Thymus (tissue), 11 donors: ENCODE measurements around the gene KLHL28. TPM values are rescaled to one million over a fixed set of nuclear protein-coding genes. Genes with fewer than 3 reads are reported as not detected.

ENCODE experiments used
- DNase-seq, 9 donors: peaks; one replicate each; pipeline ENCODE4 v3.0.0-alpha.2; 2013; ENCODE audit warnings: low spot score in 9 of 9, low read depth in 6 of 9, missing footprints in 1 of 9
- H3K27ac ChIP-seq, 2 donors: one replicate each; pipeline ENCODE4 v1.5.1; 2013; ENCODE audit warnings: control low read depth in 1 of 2, low read depth in 1 of 2, low read length in 1 of 2, mild to moderate bottlenecking in 1 of 2, moderate library complexity in 1 of 2
- H3K27me3 ChIP-seq, 2 donors: one replicate each; pipeline ENCODE4 v1.5.1; 2013; ENCODE audit warnings: low read length in 1 of 2; ENCODE audit not compliant: control insufficient read depth in 2 of 2, insufficient read depth in 1 of 2
- H3K36me3 ChIP-seq, 2 donors: one replicate each; pipeline ENCODE4 v1.5.1; 2013; ENCODE audit warnings: low read length in 1 of 2, mild to moderate bottlenecking in 1 of 2, moderate library complexity in 1 of 2; ENCODE audit not compliant: control insufficient read depth in 2 of 2, insufficient read depth in 2 of 2
- H3K4me1 ChIP-seq, 2 donors: one replicate each; pipeline ENCODE4 v1.5.1; 2013; ENCODE audit warnings: low read length in 2 of 2; ENCODE audit not compliant: control insufficient read depth in 2 of 2, insufficient read depth in 2 of 2
- H3K4me3 ChIP-seq, 2 donors: one replicate each; pipeline ENCODE4 v1.5.1; 2013; ENCODE audit warnings: low read length in 2 of 2, control low read depth in 1 of 2, mild to moderate bottlenecking in 1 of 2
- H3K9me3 ChIP-seq, 2 donors: one replicate each; pipeline ENCODE4 v1.5.1; 2013; ENCODE audit warnings: low read length in 1 of 2, mild to moderate bottlenecking in 1 of 2; ENCODE audit not compliant: control insufficient read depth in 2 of 2, insufficient read depth in 1 of 2
- WGBS: extraction: QIAGEN DNeasy Blood & Tissue Kit; methylation state at CpG from one replicate; pipeline ENCODE4 v1.1.7; 2013; 5-methylcytosine and 5-hydroxymethylcytosine counted together
- polyA plus RNA-seq: library from polyadenylated mRNA; stranded (reverse); fragments of 200-250 nt; gene quantifications from one replicate; pipeline ENCODE4 v1.2.3, GENCODE V29; 2013
- total RNA-seq: library from RNA; stranded (reverse); fragments of 120-200 nt; gene quantifications from one replicate; pipeline ENCODE4 v1.2.4, GENCODE V29; 2013
- donor health status: healthy.

KLHL28 gene
- total and polyA plus RNA-seq, 2 donors = 6.0 to 13.7 TPM

- H3K4me3 ChIP-seq = no peak overlapping the region
- H3K27ac ChIP-seq = no peak overlapping the region
- H3K27me3 ChIP-seq = no peaks in the 10 kb centered on the region
- H3K4me1 ChIP-seq = no peaks in the 10 kb centered on the region
- DNase-seq = no peak
- no peaks in the 10 kb centered on the region for H3K36me3 ChIP-seq
- 87% methylated on average over 3 of the region's 3 CpGs for WGBS
- H3K9me3 ChIP-seq = no peaks in the 10 kb centered on the region
Observed at GRCh38 chr14:44981198-44981597, 19.5 kb upstream of the KLHL28 start.

GRCh38 chr14:44979740-44980356, 18.1 kb upstream of the KLHL28 start:
- Histone ChIP-seq H3K9me3 (no peaks in the 10 kb centered on the region), H3K27ac (no peak overlapping the region), H3K27me3 (no peaks in the 10 kb centered on the region), H3K4me3 (no peak overlapping the region), H3K36me3 (no peaks in the 10 kb centered on the region), H3K4me1 (no peaks in the 10 kb centered on the region)
- no peak for DNase-seq

GRCh38 chr14:44979273-44979672, 17.5 kb upstream of the KLHL28 start:
- WGBS = 97% methylated on average over 2 of the region's 2 CpGs
- Histone ChIP-seq H3K27me3 (no peaks in the 10 kb centered on the region), H3K4me1 (no peaks in the 10 kb centered on the region), H3K9me3 (no peaks in the 10 kb centered on the region), H3K36me3 (no peaks in the 10 kb centered on the region), H3K4me3 (no peak overlapping the region), H3K27ac (no peak overlapping the region)
- no peak for DNase-seq

- Histone ChIP-seq H3K27ac (no peak overlapping the region), H3K27me3 (no peaks in the 10 kb centered on the region), H3K36me3 (no peaks in the 10 kb centered on the region), H3K4me1 (peaks cover 0 to 4% of the 10 kb centered on the region in 2 donors), H3K9me3 (no peaks in the 10 kb centered on the region), H3K4me3 (no peak overlapping the region)
- WGBS = 98% methylated on average over 4 of the region's 4 CpGs
- DNase-seq = no peak
Observed at GRCh38 chr14:44971459-44971858, 9.7 kb upstream of the KLHL28 start.

GRCh38 chr14:44970907-44971306, 9.2 kb upstream of the KLHL28 start:
- H3K9me3 ChIP-seq = no peaks in the 10 kb centered on the region
- no peak overlapping the region for H3K27ac ChIP-seq
- H3K36me3 ChIP-seq = no peaks in the 10 kb centered on the region
- no peak overlapping the region for H3K4me3 ChIP-seq
- no peaks in the 10 kb centered on the region for H3K27me3 ChIP-seq
- peaks cover 0 to 4% of the 10 kb centered on the region in 2 donors for H3K4me1 ChIP-seq
- DNase-seq = no peak

GRCh38 chr14:44968714-44969113, 7.0 kb upstream of the KLHL28 start:
- Histone ChIP-seq H3K27ac (no peak overlapping the region), H3K4me3 (no peak overlapping the region), H3K9me3 (peaks cover 0 to 4% of the 10 kb centered on the region in 2 donors), H3K27me3 (no peaks in the 10 kb centered on the region), H3K4me1 (peaks cover 5 to 8% of the 10 kb centered on the region in 2 donors), H3K36me3 (no peaks in the 10 kb centered on the region)
- no peak for DNase-seq

- no peak for DNase-seq
- H3K4me1 ChIP-seq = peaks cover 13 to 19% of the 10 kb centered on the region in 2 donors
- 98% methylated on average over 4 of the region's 4 CpGs for WGBS
- no peaks in the 10 kb centered on the region for H3K27me3 ChIP-seq
- no peaks in the 10 kb centered on the region for H3K36me3 ChIP-seq
- no peak overlapping the region for H3K27ac ChIP-seq
- H3K4me3 ChIP-seq = peak overlapping the region in 1 of 2 donors; percentile 26
- H3K9me3 ChIP-seq = peaks cover 0 to 6% of the 10 kb centered on the region in 2 donors
Observed at GRCh38 chr14:44966601-44967336, 5.0 kb upstream of the KLHL28 start.

GRCh38 chr14:44963775-44964380, 2.1 kb upstream of the KLHL28 start:
- H3K4me1 ChIP-seq = peaks cover 19% of the 10 kb centered on the region in 2 donors
- no peak overlapping the region for H3K27ac ChIP-seq
- DNase-seq = peak in 2 of 9 donors; percentile 7 to 35
- no peaks in the 10 kb centered on the region for H3K36me3 ChIP-seq
- WGBS = 44% methylated on average over 7 of the region's 7 CpGs
- H3K27me3 ChIP-seq = no peaks in the 10 kb centered on the region
- peak overlapping the region; percentile 94 to 95 for H3K4me3 ChIP-seq
- H3K9me3 ChIP-seq = peaks cover 0 to 8% of the 10 kb centered on the region in 2 donors

GRCh38 chr14:44963044-44963528, 1.3 kb upstream of the KLHL28 start:
- Histone ChIP-seq H3K27me3 (no peaks in the 10 kb centered on the region), H3K9me3 (peaks cover 0 to 8% of the 10 kb centered on the region in 2 donors), H3K36me3 (no peaks in the 10 kb centered on the region), H3K27ac (peak overlapping the region; percentile 96 to 99), H3K4me3 (peak overlapping the region; percentile 94 to 95), H3K4me1 (peaks cover 19% of the 10 kb centered on the region in 2 donors)
- DNase-seq = peak in 1 of 9 donors; percentile 13
- 21% methylated on average over 13 of the region's 13 CpGs for WGBS
